B cell (primary cell): ENCODE measurements around the gene ARHGDIB.

Experiments used
- EZH2 ChIP-seq: IDR thresholded peaks from 2 replicates; pipeline ENCODE4 v1.6.1; 2012; ENCODE audit warnings: borderline replicate concordance, low read depth, mild to moderate bottlenecking, moderate library complexity, low read length; ENCODE audit not compliant: insufficient read depth, poor library complexity, severe bottlenecking
- TF ChIP-seq, protein P1 (sequence below): fragments of 200-600 bp; IDR thresholded peaks from one replicate; pipeline ENCODE4 v1.8.0; 2022; ENCODE audit warnings: antibody characterized with exemption, mild to moderate bottlenecking

DNA sequence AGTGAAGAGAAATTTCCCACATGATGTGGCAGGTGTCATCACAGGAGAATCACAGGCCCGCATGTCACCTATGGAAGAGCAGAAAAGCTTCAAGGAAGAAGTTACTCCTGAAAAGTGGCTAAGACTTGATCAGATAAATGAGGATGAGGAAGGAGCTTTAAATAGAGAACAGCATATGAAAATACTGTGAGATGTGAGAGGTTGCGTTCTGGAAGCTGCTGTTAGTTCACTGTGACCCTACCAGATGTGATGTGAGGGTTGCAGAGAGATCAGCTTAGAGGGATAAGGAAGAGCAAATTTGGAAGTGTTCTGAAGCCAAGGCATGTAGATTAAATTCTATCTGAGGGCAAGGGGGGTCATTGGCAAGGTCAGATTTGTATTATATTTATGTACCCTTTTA is 40.2 kb downstream of the ARHGDIB start:
- TF ChIP-seq, protein P1, sequence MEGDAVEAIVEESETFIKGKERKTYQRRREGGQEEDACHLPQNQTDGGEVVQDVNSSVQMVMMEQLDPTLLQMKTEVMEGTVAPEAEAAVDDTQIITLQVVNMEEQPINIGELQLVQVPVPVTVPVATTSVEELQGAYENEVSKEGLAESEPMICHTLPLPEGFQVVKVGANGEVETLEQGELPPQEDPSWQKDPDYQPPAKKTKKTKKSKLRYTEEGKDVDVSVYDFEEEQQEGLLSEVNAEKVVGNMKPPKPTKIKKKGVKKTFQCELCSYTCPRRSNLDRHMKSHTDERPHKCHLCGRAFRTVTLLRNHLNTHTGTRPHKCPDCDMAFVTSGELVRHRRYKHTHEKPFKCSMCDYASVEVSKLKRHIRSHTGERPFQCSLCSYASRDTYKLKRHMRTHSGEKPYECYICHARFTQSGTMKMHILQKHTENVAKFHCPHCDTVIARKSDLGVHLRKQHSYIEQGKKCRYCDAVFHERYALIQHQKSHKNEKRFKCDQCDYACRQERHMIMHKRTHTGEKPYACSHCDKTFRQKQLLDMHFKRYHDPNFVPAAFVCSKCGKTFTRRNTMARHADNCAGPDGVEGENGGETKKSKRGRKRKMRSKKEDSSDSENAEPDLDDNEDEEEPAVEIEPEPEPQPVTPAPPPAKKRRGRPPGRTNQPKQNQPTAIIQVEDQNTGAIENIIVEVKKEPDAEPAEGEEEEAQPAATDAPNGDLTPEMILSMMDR: no peak
- TF ChIP-seq EZH2: no peak
